BJ (cell line): ENCODE measurements around the gene HUS1B. TPM values are rescaled to one million over a fixed set of nuclear protein-coding genes. Genes with fewer than 3 reads are reported as not detected.

Experiments
- CTCF ChIA-PET: fragments of 350-600 bp; formaldehyde crosslinking; extraction: SDS; loops from one replicate; lab custom pipeline; 2021; ENCODE audit warnings: antibody characterized with exemption, inconsistent platforms; lab: Yijun Ruan, JAX
- POLR2A ChIA-PET: fragments of 300-600 bp; sonication (Branson Sonifier 250); formaldehyde crosslinking; extraction: SDS; loops from one replicate; lab custom pipeline; 2021; ENCODE audit warnings: antibody characterized with exemption; lab: Charles Lee
- DNase-seq: peaks from one replicate; pipeline ENCODE4 v3.0.0-alpha.2; 2011; ENCODE audit warnings: low read depth
- H3K27me3 ChIP-seq: 2 replicates; pipeline ENCODE4 v1.6.0; 2011; ENCODE audit warnings: low read length; ENCODE audit not compliant: control insufficient read depth, insufficient read depth
- H3K36me3 ChIP-seq: 2 replicates; pipeline ENCODE4 v1.5.1; 2011; ENCODE audit warnings: low read length; ENCODE audit not compliant: control insufficient read depth, insufficient read depth
- H3K4me3 ChIP-seq: 2 replicates; pipeline ENCODE4 v1.5.1; 2011; ENCODE audit warnings: low read depth, mild to moderate bottlenecking, control low read depth, low read length
- CTCF ChIP-seq: IDR thresholded peaks from 2 replicates; pipeline ENCODE4 v1.5.1; 2011; ENCODE audit warnings: low read depth, mild to moderate bottlenecking, control low read depth, inconsistent platforms, low read length, moderate library complexity; ENCODE audit not compliant: insufficient read depth
- polyA plus RNA-seq: library from polyadenylated mRNA; depleted of rRNA; stranded (reverse); fragments of >200 nt; gene quantifications from 2 replicates; pipeline ENCODE4 v1.2.3, GENCODE V29; 2011

Gene HUS1B
- polyA plus RNA-seq, 1 experiment = 0.10 TPM

GRCh38 chr6:679282-679681, 22.4 kb upstream of the HUS1B start:
- DNase-seq = no peak
- Histone ChIP-seq H3K27me3 (no peaks in the 10 kb centered on the region), H3K36me3 (no peaks in the 10 kb centered on the region), H3K4me3 (no peak overlapping the region)
- POLR2A ChIA-PET = no interaction called here
- CTCF ChIA-PET = no interaction called here
- no peak for TF ChIP-seq CTCF

- no peak for TF ChIP-seq CTCF
- H3K4me3 ChIP-seq = no peak overlapping the region
- H3K27me3 ChIP-seq = no peaks in the 10 kb centered on the region
- CTCF ChIA-PET = no interaction called here
- POLR2A ChIA-PET = no interaction called here
- H3K36me3 ChIP-seq = no peaks in the 10 kb centered on the region
- DNase-seq = no peak
These were observed 21.6 kb upstream of the HUS1B start for GRCh38 chr6:678520-678919.

- DNase-seq = no peak
- Histone ChIP-seq H3K36me3 (no peaks in the 10 kb centered on the region), H3K4me3 (no peak overlapping the region), H3K27me3 (no peaks in the 10 kb centered on the region)
- ChIA-PET POLR2A (no interaction called here), CTCF (no interaction called here)
- no peak for TF ChIP-seq CTCF
These were observed 21.0 kb upstream of the HUS1B start for GRCh38 chr6:677919-678318.

- POLR2A ChIA-PET = no interaction called here
- no peak for TF ChIP-seq CTCF
- DNase-seq = no peak
- Histone ChIP-seq H3K36me3 (no peaks in the 10 kb centered on the region), H3K4me3 (no peak overlapping the region), H3K27me3 (no peaks in the 10 kb centered on the region)
- CTCF ChIA-PET = no interaction called here
These were observed 18.1 kb upstream of the HUS1B start for GRCh38 chr6:674956-675355.

- H3K27me3 ChIP-seq = no peaks in the 10 kb centered on the region
- CTCF ChIA-PET = no interaction called here
- no peak overlapping the region for H3K4me3 ChIP-seq
- DNase-seq = no peak
- H3K36me3 ChIP-seq = no peaks in the 10 kb centered on the region
- POLR2A ChIA-PET = no interaction called here
- TF ChIP-seq CTCF = no peak
These were observed 17.5 kb upstream of the HUS1B start for GRCh38 chr6:674406-674805.
